Daoy (cell line): ENCODE measurements around the gene IGFL4. TPM values are rescaled to one million over a fixed set of nuclear protein-coding genes. Genes with fewer than 3 reads are reported as not detected.
A peak's percentile ranks its signal among the peaks of the same experiment; 100 is the strongest.

Experiments used
- DNase-seq: peaks from one replicate; pipeline ENCODE4 v3.0.0-alpha.2; 2015; ENCODE audit warnings: low read depth
- total RNA-seq: library from RNA; depleted of rRNA; stranded (reverse); fragments of >200 nt; shearing (Covaris generic); gene quantifications from 2 replicates; pipeline ENCODE4 v1.2.3, GENCODE V29; 2014

Gene IGFL4
- total RNA-seq, 1 experiment from 2014 or later, result not detected

DNA sequence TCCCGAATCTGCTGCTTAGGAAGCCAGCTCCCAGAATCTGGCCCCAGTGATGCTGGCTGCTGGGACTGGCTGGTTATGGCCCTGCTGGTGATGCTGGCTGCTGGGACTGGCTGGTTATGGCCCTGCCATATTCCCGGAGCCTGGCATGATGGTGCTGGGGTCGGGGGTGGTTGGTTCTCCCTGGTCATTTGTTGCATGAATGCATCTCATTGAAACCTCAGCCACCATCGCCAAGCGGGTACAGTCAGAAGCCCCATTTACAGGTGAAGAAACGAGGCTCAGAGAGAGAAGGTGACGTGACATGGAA lies 20.0 kb downstream of the IGFL4 start:
- no peak for DNase-seq

DNA sequence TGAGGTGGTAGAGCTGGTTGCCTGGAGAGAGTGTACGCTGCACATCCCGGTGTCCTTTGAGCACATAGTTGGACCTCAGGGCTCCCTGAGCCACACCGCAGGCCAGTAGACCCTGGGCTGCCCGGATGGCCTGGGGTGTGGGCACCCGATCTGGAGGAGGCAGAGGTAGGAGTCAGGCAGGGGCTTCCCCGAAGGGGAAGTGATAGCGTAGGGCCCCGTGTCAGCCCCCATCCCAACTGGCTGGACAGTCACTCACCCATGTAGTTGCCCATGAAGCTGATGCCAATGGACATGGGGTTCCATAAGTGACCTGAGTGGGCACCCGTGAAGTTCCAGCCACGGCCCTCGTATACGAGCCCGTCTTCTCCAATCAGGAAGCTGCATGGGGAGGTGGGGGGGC lies 21.5 kb downstream of the IGFL4 start:
- no peak for DNase-seq

DNA sequence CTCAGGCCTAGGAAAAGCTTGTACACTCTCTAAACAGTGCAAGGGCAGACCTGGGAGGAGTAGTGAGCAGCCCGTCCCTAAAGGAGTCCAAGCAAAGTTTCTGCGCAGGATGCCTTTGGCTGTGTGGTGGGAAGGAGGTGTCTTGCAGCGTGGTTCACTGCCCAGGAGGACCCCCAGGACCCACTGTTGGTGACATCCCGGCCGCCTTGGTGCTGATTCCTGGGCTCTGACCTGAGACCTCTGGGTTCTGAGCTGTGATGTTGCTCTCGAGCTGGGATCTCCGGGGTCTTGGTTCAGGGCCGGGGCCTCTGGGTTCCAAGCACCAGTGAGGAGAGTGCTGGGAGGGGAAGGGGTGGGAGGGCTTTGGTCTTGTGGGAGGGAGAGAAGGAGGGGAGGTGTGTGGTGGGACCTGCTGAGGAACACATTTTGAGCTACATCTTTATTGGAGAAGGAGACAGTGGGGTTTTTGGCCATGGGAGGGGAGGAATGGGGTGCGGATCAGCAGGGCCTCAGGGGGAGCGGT lies 22.0 kb downstream of the IGFL4 start:
- DNase-seq, result no peak

DNA sequence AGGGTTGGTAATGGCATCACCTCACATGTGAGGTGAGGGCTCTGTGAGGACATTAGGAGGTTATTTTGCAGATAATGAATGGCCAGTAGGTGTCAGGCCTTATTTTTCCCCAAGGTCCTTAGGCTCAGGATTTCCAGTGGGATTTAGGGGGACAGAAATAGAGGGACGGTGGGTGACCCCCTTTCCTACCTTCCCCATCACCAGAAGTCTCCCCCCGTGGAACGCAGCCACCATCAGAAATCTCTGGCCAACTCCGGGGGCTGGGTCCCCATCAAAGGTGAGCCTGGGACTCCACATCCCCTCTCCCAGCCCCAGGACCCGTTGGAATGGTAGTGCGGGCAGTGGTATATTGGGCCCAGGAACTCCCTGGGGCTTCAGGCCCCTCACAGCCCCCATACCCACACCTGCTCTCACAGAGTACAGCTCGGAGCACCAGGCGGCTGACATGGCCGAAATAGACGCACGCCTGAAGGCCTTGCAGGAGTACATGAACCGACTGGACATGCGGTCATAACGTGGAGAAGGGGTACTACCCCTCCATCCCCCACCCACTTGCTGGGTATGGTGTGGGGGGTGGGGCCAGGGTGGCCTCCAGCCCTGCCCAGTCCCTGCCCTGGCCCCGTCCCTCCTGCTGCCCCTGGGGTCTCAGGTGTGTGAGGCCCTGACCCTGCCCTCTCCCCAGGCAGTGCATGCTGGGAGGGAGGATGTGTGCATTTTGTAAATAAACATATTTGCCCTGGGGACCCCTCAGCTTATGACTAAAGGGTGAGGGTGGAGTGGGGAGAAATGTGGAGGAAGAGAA lies 22.7 kb downstream of the IGFL4 start:
- DNase-seq, result no peak

DNA sequence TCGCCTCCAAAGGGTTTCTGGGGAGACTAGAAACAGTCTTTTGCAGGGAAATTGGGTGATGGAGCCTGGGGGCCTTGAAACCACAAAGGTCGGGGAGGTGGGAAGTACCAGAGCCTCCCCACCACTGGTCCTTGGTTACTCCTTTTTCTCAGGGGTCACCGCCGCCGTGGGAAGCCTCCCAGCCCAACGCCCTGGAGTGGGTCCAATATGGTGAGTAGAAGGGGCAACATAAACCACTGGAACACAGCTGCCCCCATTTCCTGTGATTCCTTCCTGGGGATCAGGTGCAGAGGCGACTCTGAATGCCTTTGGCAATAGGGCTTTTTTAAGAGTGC lies 23.7 kb downstream of the IGFL4 start:
- DNase-seq, result no peak

DNA sequence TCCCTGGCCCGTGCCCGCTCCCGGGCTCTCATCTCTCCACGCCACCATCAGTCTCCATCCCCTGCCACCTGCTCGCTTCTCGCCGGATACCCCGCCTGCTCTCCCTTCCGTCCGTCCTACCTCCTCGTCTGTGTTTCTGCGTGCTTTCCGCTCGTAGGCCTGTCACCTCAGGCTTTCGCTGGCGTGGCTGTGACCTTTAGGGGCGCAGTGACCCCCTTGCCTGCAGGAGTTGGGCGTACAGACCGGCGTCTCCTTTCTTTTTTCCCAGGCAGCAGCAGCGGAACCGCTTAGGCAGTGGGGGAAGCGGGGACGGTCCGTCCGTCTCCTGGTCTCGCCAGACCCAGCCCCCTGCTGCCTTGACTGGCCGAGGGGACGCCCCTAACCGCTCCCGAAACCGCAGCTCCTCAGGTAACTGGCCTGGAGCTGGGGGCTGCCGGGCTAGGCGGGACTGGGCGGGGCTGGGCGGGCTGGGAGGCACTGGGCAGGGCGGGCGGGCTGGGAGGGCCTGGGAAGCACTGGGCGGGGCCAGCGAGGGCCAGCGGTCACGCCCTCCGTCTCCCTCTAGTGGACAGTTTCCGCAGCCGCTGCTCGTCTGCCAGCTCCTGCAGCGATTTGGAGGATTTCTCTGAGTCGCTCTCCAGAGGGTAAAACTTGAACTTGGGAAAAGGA lies 24.2 kb downstream of the IGFL4 start:
- DNase-seq, result peak; percentile 90

DNA sequence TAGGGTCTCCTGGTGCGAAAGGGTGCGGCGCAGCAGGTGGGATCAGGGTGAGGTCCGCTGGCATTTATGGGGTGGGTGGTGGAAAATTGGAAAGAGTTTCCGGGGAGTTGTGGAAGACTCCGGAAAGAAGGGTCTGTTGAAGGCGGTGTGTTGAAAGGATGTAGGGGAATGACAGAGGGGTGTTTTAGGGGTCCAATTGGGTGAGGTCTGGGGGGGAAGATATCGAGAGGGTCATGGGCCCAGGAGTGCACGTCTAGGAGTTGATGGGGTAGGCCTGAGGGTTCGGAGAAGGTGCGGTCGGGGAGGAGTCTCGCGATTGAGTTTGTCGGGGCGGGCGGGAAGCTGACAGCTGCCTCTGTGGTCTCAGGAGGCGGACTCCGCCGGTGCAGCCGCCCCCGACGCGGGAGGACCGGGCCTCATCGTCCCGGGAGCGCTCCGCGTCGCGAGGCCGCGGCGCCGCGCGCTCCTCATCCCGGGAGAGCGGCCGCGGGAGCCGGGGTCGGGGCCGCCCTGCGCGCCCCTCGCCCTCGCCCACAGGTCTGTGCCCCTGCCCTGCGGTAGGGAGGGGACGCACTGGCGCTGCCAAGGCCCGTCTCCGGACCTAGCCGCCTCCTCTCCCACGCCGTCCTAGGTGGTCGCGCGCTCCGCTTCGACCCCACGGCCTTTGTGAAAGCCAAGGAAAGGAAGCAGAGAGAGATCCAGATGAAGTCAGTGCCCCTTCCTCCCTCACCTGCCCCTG lies 24.9 kb downstream of the IGFL4 start:
- DNase-seq, result peak; percentile 65

DNA sequence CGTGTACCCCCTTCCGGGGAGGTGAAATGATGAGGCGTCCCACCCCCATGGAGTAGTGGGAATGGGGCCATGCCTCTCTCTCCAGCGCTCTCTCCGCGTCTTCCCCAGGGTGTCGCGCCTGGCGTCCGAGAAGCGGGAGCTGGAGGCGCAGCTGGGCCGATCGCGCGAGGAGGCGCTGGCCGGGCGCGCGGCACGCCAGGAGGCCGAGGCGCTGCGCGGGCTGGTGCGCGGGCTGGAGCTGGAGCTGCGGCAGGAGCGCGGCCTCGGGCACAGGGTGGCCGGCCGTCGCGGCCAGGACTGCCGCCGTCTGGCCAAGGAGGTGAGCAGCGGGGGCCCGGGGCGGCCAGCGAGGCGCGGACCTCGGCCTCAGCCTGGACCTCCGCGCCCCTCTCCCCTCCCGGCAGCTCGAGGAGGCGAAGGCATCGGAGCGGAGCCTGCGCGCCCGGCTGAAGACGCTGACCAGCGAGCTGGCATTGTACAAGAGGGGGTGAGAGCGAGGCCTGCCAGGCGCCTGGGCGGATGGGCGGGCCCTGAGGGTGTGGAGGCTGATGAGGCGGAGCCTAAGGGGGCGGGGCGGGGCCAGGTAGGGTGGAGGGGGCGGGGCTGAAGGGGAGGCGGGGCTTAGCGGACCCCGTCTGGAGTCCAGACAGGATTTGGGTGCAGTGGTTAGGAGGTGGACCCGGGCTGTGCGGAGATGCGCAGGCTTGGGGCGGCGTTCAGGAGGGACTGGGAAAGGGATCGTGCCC lies 25.7 kb downstream of the IGFL4 start:
- peak; percentile 88 for DNase-seq

DNA sequence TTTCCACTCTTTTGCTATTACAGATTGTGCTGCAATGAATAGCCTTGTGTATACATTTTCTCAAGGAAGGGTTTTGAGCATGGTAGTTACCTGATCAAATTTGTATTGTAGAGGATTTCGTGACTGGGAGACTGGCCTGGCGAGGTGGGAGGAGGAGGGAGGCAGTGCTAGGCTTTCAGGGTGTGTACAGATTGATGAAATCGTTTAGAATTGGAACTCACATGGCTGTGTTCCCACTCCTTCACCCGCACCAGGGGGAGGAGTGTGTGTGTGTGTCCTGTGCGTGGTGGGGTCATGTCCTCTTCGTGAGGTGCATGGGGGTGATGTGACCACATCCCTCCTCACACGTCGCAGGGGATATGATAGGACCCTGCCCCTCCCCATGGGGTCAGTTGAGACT lies 26.3 kb downstream of the IGFL4 start:
- DNase-seq, result no peak

DNA sequence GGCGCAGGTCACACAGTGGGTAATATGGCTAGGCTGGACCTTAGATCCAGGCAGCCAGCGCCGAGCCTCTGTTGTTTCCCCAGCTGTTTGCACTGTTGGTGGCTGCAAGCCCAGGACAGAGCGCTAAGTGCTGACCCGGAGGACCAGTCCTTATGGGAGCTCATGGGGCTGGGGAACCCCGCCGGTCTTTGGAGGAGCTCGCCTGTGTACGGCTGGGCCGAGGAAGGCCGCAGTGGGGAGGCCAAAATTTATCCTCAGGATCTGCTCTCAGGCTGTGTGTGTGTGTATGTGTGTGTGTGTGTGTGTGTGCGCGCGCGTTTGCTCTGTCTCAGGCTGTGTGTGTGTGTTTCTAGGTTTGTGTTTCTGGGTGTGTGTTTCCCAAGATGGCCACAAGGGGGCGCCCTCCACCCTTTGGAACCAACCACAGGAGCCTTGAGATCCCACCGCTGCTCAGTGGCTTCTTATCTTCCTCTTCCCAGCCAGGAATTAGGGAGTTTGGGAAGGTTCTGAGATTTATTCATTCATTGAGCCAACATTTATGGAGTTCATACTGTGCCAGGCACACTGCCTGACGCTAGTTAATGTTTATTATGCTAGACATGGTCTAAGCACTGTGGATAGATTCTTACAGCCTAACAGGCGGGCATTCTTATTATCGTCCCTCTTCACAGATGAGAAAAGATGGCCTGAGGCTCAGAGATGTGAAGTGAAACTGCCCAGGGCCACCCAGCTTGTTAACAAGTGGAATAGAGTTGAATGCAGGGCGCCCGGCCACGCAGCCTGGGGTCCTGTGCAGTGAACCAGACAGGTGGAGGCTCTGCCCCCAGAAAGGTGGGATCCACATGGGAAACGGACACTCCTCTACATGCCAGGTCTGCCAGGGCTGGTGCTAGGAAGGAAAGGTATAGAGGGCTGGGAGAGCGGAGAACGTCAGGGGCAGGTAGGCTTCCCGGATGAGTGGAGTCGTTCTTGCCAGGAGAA lies 31.0 kb downstream of the IGFL4 start:
- DNase-seq, result peak; percentile 76

DNA sequence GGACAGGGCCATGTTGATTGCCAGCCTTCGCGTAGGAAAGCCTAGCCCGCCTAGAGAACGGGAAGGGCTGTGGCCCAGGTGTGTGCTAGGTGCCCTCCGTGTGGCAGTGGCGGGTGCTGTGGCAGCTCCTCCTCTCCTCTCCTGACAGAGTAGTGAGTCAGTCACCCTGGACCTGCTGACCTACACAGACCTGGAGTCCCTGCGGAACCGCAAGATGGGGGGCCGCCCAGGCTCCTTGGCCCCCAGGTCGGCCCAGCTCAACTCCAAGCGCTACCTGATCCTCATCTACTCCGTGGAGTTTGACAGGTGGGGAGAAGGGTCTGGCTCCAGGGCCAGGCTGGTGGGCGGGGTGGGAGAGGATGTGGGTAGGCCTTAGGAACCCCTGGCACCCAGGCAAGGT lies 34.4 kb downstream of the IGFL4 start:
- no peak for DNase-seq

DNA sequence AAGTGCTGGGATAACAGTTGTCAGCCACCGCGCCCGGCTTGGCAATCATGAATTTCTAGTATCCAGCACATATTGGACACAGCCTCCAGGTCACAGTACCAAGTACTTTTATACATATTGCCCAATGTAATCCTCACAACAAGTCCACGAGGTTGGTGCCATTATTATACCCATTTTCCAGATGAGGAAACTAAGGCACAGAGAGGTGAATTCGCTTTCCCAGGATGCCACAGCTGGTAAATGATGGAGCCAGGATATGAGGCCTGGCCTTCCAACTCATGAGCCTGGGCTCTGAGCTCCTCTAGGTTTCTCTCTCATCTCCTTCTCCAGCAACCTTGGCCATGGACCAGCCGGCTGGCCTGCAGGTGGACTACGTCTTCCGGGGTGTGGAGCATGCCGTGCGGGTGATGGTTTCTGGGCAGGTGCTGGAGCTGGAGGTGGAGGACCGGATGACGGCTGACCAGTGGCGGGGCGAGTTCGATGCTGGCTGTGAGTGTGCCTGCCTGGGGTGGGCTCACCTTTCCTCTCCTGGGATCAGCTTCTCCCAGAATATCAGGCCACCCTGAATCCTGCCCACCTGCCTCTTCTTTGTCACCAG lies 38.0 kb downstream of the IGFL4 start:
- no peak for DNase-seq

DNA sequence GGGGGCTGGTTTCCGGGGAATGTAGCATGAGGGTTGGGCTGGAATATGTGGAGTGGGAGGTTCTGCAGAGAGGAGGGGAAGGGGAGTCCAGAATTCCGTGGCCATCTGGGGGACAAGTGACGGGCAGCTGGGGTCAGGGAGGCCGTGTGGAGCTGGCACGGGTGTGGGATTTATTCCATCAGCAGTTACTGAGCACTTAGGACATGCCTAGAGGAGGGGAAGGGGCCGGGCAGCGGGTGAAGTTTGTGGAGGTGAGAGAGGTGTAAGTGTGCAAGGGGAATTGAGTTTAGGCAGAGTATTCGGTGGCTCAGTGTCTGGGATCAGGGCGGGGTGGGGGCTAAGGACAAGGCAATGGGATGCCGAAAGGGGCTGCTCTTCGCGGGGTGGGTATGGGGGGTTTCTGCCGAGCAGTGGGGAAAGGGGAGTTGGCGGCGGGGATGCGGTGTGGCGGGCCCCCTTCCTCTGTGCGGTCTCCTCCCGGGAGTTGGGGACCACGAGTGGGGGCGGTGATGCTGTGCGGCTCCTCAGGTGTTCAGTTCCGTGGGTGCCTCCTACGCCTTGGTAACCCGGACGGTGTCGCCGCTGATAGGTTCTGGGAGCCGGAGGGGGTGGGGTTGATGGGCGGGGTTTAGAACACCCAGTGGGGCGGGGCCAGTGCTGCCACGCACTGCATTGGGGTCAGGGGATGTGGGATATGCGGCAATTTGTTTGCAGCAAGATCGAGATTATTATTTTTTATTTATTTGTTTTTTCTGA lies 40.1 kb downstream of the IGFL4 start:
- DNase-seq, result no peak

DNA sequence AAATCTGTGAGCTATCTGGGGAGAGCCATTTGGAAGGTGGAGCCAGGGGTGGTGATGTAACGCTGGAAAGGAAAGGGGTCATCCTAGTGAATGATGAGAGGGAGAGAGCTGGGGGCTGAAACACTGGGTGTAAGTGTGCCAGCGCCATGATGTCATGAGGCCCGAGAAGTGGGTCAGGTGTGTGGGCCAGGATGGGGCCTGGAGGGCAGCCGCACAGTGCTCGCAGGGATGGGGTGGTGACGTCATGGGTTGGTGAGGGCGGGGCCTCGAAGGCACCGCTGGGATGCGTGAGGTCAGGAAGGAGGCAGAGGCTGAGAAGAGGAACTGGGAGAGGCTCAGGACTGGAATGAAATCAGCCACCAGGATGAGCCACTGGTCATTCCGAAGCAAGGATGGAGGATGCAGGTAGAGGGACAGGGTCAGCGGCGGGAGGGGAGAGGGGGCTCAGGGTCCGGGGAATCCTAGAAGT lies 41.1 kb downstream of the IGFL4 start:
- DNase-seq, result peak; percentile 40

DNA sequence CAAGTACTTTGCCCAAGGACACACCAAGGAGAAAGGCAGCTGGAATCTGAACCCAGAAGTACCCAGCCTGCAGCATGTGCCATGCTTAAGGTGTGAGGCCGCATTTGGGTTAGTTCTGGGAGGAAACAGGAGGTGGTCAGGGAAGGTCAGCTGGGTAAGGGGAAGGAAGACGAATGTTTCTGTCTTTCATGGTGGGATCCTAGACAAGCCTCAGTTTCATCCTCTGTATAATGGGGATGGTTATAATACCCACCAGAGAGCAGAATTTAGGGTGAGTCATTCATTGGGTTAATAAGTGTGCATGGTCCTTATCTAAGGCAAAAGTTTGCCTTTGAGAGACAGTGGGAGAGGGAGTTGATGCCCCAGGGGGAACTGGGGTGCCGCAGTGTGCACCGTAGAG lies 42.0 kb downstream of the IGFL4 start:
- no peak for DNase-seq

DNA sequence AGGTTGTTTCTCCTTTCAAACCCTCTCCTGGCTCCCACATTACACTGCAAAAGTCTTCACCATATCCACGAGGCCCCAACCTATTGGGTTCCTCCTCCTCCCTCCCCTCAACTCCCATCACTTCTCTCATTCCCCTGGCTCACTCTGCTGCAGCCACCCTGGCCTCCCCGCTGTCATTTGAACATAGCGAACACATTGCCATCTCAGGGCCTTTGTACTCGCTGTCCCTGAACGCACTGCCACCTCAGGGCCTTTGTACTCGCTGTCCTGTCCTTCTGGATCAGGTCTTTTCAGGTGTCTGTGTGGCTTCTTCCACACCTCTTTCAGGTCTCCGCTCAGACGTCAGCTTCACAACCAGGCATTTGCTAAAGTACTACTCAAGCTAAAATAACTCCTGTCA lies 43.9 kb downstream of the IGFL4 start:
- no peak for DNase-seq

DNA sequence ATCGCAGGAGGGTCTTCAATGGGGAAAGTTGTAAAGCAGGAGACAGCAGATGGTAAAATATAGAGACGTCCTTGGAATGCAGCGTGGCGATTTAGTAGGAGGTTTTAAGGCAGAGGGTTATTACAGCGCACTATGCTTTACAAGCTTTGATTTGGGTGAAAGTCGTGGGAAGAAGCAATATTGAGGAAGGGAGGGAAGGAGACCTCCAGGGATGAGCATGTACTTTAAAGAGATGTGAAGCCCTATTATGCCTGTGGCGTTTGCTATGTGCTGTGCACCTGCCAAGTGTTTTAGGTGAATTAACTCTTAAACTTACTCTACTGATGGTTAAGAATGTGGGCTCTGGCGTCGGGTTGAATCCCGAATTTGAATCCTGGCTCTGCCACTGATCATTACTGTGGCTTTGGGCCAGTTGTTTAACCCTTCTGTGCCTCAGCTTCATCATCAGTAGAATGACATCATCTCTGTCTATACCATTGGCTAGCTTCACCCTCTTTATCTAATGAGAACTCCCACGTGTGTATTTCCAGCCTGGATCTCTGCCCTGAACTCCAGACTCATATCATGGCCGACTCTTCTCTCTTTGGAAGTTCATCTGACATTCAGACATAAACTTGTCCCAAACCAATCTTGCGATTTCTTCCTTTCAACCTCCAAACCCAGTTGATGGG lies 45.0 kb downstream of the IGFL4 start:
- peak; percentile 48 for DNase-seq

DNA sequence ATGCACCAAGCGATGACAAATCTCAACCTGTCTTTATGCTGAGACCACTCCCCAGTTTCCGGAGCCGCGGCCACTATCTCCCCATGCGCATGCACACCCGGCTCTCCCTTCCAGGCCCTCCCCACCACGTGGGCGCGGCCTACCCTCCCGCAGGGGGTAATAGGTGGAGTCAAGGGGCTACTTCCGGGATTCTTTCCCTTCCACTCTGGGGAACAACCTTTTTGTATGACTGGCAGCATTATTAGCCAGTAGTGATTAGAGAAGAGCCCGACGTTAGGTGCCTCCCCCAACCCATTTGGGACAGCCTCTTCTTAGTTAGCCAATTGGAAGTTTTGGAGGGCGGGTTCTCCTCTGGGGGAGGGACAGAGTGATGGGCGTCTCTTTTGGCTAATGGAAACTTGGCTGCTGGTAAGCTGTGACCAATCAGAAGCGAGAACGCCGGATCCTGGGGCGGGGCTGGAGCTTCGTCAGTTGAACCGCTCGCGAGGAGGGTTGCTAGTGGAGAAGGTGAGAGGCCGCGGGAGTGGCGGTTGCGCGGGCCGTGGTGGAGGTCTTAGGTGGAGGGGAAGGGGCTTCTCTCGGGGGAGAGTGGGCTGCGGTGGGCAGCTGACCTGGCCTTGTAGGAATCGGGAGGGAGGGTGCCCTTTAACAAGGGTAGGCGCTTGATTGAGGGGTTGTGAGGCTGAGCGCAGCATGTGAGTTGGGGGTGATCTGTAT lies 45.6 kb downstream of the IGFL4 start, which contains the start of gene CCDC61:
CCDC61 (plus strand) TSS at position 470 of the 717 bp plus-strand sequence. CDS start 7,552 bp downstream, outside the sequence.
- peak; percentile 98 for DNase-seq
